Measurements from ENCODE around the gene ICE2. TPM values are rescaled to one million over a fixed set of nuclear protein-coding genes. Genes with fewer than 3 reads are reported as not detected.

The ICE2 gene
- polyA plus RNA-seq, 1 of the 3 experiments (the other 2 are of a cell fraction) = 19.0 TPM

DNA sequence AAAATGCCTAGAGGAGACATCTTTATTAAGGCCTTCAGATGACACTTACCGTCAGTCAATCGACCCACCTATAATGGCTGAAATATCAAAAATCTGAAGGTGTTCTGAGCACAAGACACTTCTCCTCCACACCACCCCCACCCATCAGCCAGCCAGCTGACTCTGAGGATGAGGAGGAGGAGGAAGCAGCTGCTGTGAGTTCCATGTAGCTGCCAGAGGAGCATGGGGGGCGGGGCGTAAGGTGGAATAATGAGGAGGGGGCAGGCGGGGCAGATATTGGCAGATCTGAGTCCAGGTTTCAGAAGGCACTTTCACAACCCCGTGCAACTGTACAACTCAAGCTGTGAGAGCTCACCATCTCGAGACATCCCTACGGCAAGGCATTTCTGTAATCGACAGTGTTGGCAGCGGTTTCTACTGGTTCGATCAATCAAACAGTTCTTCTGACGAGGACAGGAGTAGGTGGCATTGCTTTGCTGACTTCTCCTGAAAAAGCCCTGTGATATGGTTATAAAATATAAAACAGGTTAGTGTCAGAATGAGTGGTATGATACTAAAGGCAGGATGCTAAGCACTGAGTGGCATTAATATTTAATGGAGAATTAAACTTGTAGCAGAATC, 35.4 kb upstream of the ICE2 start:
- Histone ChIP-seq H3K4me2 (no peak overlapping the region), H3F3A (replicated peaks; ENCODE audit: insufficient read depth) (no peaks in the 10 kb centered on the region), H2AFZ (ENCODE audit: low read depth) (no peak overlapping the region), H3K27ac (ENCODE audit: low read depth in 2 of 2, low read length in 1 of 2) (no peak overlapping the region), H4K20me1 (ENCODE audit: insufficient read depth) (no peaks in the 10 kb centered on the region), H3K9ac (no peak overlapping the region), H3K4me3 (ENCODE audit: low read depth in 2 of 2, low read length in 1 of 2) (no peak overlapping the region), H3K79me2 (ENCODE audit: insufficient read depth) (no peaks in the 10 kb centered on the region), H3K36me3 (replicated peaks in 1 of 2; ENCODE audit: control insufficient read depth in 1 of 2, insufficient read depth in 2 of 2, low read length in 1 of 2) (peaks cover 0 to 2% of the 10 kb centered on the region in 2 experiments), H3K9me3 (no peaks in the 10 kb centered on the region), H3K4me1 (ENCODE audit: control insufficient read depth in 1 of 2, insufficient read depth in 2 of 2, low read depth in 1 of 2, low read length in 1 of 2) (peaks cover 2 to 3% of the 10 kb centered on the region in 2 experiments; a peak in 2 of 4 replicates), H3K27me3 (ENCODE audit: insufficient read depth) (no peaks in the 10 kb centered on the region), H3K9me2 (no peaks in the 10 kb centered on the region)
- ChIA-PET CTCF (interaction anchor here (0.6 to 1.6 kb wide), 2 partner anchors 155 to 187 kb away, joined by 3 to 4 read pairs; no protein-coding TSS in a partner anchor), POLR2A (no interaction called here)
- TF ChIP-seq RAD21 (IDR thresholded peaks at IDR 0.05; ENCODE audit: low read length) (no peak), JUND (IDR thresholded peaks at IDR 0.05) (no peak), RFX5 (IDR thresholded peaks at IDR 0.05; ENCODE audit: low read length) (no peak)
- 85% methylated on average over 12 of the region's 12 CpGs for WGBS (ENCODE audit: low lambda C conversion rate)
- no peak for DNase-seq

GRCh38 chr15:60513676-60514075, 34.7 kb upstream of the ICE2 start:
- POLR2A ChIA-PET = no interaction called here
- peaks cover 0 to 2% of the 10 kb centered on the region in 2 experiments; a peak in 1 of 4 replicates for H3K4me1 ChIP-seq (ENCODE audit: control insufficient read depth in 1 of 2, insufficient read depth in 2 of 2, low read depth in 1 of 2, low read length in 1 of 2)
- TF ChIP-seq MEF2A (IDR thresholded peaks at IDR 0.05; ENCODE audit: borderline replicate concordance, low read depth) (no peak), GATA2 (CRISPR knock-in tag; IDR thresholded peaks at IDR 0.05) (no peak), ZBTB33 (IDR thresholded peaks at IDR 0.05; ENCODE audit: borderline replicate concordance, low read depth) (no peak), NRF1 (IDR thresholded peaks at IDR 0.05; ENCODE audit: low read depth, low read length) (no peak), GABPA (IDR thresholded peaks at IDR 0.05; ENCODE audit: low read depth) (no peak), YY1 (IDR thresholded peaks at IDR 0.05; ENCODE audit: low read depth) (no peak), POLR2AphosphoS5 (IDR thresholded peaks at IDR 0.05; ENCODE audit: low read depth, low read length) (no peak), TCF12 (IDR thresholded peaks at IDR 0.05) (no peak), USF1 (IDR thresholded peaks at IDR 0.05; ENCODE audit: borderline replicate concordance, low read depth) (no peak), REST (IDR thresholded peaks at IDR 0.05; ENCODE audit: low read depth, low read length) (no peak), FOXJ3 (CRISPR knock-in tag; IDR thresholded peaks at IDR 0.05) (no peak), TEAD4 (IDR thresholded peaks at IDR 0.05; ENCODE audit: borderline replicate concordance, insufficient read depth) (no peak), MAX (IDR thresholded peaks at IDR 0.05; ENCODE audit: low read depth) (no peak)
- H4K20me1 ChIP-seq (ENCODE audit: insufficient read depth) = no peaks in the 10 kb centered on the region
- H3K4me3 ChIP-seq (ENCODE audit: low read depth in 2 of 2, low read length in 1 of 2) = no peak overlapping the region
- no peaks in the 10 kb centered on the region for H3K79me2 ChIP-seq (ENCODE audit: insufficient read depth)
- CTCF ChIA-PET = interaction anchor here (0.6 to 1.6 kb wide), 2 partner anchors 154 to 186 kb away, joined by 3 to 4 read pairs; no protein-coding TSS in a partner anchor
- H3K36me3 ChIP-seq (replicated peaks in 1 of 2; ENCODE audit: control insufficient read depth in 1 of 2, insufficient read depth in 2 of 2, low read length in 1 of 2) = peaks cover 0 to 2% of the 10 kb centered on the region in 2 experiments
- no peak overlapping the region for H3K9ac ChIP-seq
- no peaks in the 10 kb centered on the region for H3F3A ChIP-seq (replicated peaks; ENCODE audit: insufficient read depth)
- H2AFZ ChIP-seq (ENCODE audit: low read depth) = no peak overlapping the region
- no peaks in the 10 kb centered on the region for H3K9me3 ChIP-seq
- no peak for DNase-seq
- 90% methylated on average over 7 of the region's 7 CpGs for WGBS (ENCODE audit: low lambda C conversion rate)
- H3K27me3 ChIP-seq (ENCODE audit: insufficient read depth) = no peaks in the 10 kb centered on the region
- H3K4me2 ChIP-seq = no peak overlapping the region
- H3K9me2 ChIP-seq = no peaks in the 10 kb centered on the region
- H3K27ac ChIP-seq (ENCODE audit: low read depth in 2 of 2, low read length in 1 of 2) = no peak overlapping the region
